ENCODE measurements around the gene RIPOR2. TPM values are rescaled to one million over a fixed set of nuclear protein-coding genes. Genes with fewer than 3 reads are reported as not detected.

RIPOR2 gene
- total and polyA plus RNA-seq, 2 of the 13 experiments (the other 11 are each of a cell fraction or from before 2014, with no cell fraction given): 0.02 to 0.05 TPM

DNA sequence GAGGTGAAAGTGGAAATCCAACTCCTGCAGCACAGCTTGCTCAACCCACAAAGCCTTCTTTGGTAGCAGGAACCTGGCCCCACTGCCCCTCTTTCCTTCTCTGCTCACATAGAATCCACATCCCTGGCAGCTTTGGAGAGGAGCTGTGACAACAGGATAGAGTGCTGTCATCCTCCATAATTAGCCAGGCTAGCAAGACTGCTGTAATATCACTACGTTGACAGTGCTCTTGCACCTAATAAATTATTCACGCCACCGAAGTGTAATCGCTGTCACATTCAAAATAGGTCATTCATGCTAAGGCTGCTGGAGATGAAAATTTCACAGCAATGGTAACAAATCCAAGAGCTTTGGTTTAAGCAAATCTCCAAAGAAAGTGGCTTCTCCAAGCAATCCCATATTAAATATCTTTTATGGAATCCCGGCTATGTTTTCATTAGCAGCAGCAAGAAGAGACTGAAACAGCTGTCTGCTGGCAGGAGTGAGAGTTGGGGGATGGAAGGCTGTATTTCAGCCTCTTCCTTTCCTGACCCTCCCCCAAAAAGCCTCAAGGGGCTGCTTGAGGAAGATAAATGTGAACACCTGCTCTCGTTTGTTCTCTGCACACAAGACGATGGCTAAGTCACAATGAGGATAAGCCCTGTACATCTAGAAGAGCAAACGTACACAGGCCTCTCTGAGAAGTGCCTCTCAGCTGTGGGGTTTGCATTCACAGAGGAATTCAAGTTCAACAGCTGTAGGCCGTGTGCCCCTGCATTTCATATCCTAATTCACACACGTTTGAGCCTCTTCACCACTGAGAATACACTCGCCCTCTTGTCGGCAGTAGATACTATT, 16.5 kb downstream of the RIPOR2 start:
- no peak overlapping the region for H2AFZ ChIP-seq (ENCODE audit: low read length)
- H3K79me2 ChIP-seq (ENCODE audit: insufficient read depth, low read length): no peaks in the 10 kb centered on the region
- no peaks in the 10 kb centered on the region for H3K9me3 ChIP-seq (ENCODE audit: low read length)
- H3K9ac ChIP-seq (ENCODE audit: insufficient read depth, low read depth, low read length): no peak overlapping the region
- H3K4me2 ChIP-seq (ENCODE audit: low read depth, low read length): no peak overlapping the region
- ChIA-PET POLR2A (no interaction called here), CTCF (ENCODE audit: low intra/inter-chr PET ratio, low total read pairs) (no interaction called here)
- H3K4me1 ChIP-seq (ENCODE audit: insufficient read depth, low read length): no peaks in the 10 kb centered on the region
- peaks cover 1 to 21% of the 10 kb centered on the region in 2 experiments; a peak in 2 of 5 replicates for H3K27me3 ChIP-seq (ENCODE audit: control insufficient read depth in 1 of 2, insufficient read depth in 2 of 2, low read length in 2 of 2)
- intact Hi-C loops (cut with micrococcal nuclease; ENCODE audit: unreplicated experiment) (no loop called here), in situ Hi-C loops (cut with HindIII; ENCODE audit: extremely low pct_ligation_motif_present, low pct_unique_long_range_greater_than_20kb) (no loop called here)
- H3K4me3 ChIP-seq (replicated peaks in 1 of 3; ENCODE audit: insufficient read depth in 1 of 3, low read depth in 2 of 3, low read length in 3 of 3): no peak overlapping the region
- ATAC-seq (no peak), DNase-seq (ENCODE audit: low spot score) (no peak), FAIRE-seq (no peak)
- H3K27ac ChIP-seq (ENCODE audit: extremely low read length, insufficient read depth, low read length): no peak overlapping the region
- H4K20me1 ChIP-seq (ENCODE audit: insufficient read depth, low read length): no peaks in the 10 kb centered on the region
- H3K36me3 ChIP-seq (replicated peaks in 1 of 2; ENCODE audit: control insufficient read depth in 1 of 2, insufficient read depth in 2 of 2, low read length in 2 of 2): no peaks in the 10 kb centered on the region
- no TSS peak for BruUV-seq (replicated peaks)
- 36% methylated on average over 12 of the region's 12 CpGs for WGBS (ENCODE audit: low lambda C conversion rate)
- TF ChIP-seq, protein P1, sequence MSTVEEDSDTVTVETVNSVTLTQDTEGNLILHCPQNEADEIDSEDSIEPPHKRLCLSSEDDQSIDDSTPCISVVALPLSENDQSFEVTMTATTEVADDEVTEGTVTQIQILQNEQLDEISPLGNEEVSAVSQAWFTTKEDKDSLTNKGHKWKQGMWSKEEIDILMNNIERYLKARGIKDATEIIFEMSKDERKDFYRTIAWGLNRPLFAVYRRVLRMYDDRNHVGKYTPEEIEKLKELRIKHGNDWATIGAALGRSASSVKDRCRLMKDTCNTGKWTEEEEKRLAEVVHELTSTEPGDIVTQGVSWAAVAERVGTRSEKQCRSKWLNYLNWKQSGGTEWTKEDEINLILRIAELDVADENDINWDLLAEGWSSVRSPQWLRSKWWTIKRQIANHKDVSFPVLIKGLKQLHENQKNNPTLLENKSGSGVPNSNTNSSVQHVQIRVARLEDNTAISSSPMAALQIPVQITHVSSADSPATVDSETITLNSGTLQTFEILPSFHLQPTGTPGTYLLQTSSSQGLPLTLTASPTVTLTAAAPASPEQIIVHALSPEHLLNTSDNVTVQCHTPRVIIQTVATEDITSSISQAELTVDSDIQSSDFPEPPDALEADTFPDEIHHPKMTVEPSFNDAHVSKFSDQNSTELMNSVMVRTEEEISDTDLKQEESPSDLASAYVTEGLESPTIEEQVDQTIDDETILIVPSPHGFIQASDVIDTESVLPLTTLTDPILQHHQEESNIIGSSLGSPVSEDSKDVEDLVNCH (CRISPR knock-in tag; IDR thresholded peaks at IDR 0.05): no peak
- TF ChIP-seq RBM22 (optimal IDR thresholded peaks at IDR 0.05; ENCODE audit: low read length) (no peak), TAF1 (CRISPR knock-in tag; IDR thresholded peaks at IDR 0.05) (no peak), RBAK (CRISPR knock-in tag; IDR thresholded peaks at IDR 0.05) (no peak), SIX1 (CRISPR knock-in tag; IDR thresholded peaks at IDR 0.05; ENCODE audit: borderline replicate concordance) (no peak), KLF9 (CRISPR knock-in tag; IDR thresholded peaks at IDR 0.05; ENCODE audit: low read depth) (no peak), JUND (CRISPR knock-in tag; IDR thresholded peaks at IDR 0.05) (no peak), PLRG1 (conservative IDR thresholded peaks at IDR 0.05) (no peak), ZBTB21 (CRISPR knock-in tag; IDR thresholded peaks at IDR 0.05) (no peak), ZBED4 (CRISPR knock-in tag; IDR thresholded peaks at IDR 0.05; ENCODE audit: borderline replicate concordance) (no peak), ZNF678 (CRISPR knock-in tag; IDR thresholded peaks at IDR 0.05) (no peak), DPF2 (CRISPR knock-in tag; IDR thresholded peaks at IDR 0.05; ENCODE audit: borderline replicate concordance, low read depth) (no peak), NFYC (CRISPR knock-in tag; IDR thresholded peaks at IDR 0.05) (no peak), IRF9 (CRISPR knock-in tag; IDR thresholded peaks at IDR 0.05; ENCODE audit: borderline replicate concordance) (no peak), MAFF (IDR thresholded peaks at IDR 0.05; ENCODE audit: low read depth, low read length) (no peak)
- TF ChIP-seq, protein P2, sequence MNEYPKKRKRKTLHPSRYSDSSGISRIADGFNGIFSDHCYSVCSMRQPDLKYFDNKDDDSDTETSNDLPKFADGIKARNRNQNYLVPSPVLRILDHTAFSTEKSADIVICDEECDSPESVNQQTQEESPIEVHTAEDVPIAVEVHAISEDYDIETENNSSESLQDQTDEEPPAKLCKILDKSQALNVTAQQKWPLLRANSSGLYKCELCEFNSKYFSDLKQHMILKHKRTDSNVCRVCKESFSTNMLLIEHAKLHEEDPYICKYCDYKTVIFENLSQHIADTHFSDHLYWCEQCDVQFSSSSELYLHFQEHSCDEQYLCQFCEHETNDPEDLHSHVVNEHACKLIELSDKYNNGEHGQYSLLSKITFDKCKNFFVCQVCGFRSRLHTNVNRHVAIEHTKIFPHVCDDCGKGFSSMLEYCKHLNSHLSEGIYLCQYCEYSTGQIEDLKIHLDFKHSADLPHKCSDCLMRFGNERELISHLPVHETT (CRISPR knock-in tag; conservative IDR thresholded peaks at IDR 0.05): no peak
